HS-5 (cell line): ENCODE data around the gene RPH3AL.

ENCODE experiments used
- DNase-seq: peaks from one replicate; pipeline ENCODE4 v3.0.0-alpha.2; 2012; ENCODE audit warnings: low read depth

Gene RPH3AL

DNA sequence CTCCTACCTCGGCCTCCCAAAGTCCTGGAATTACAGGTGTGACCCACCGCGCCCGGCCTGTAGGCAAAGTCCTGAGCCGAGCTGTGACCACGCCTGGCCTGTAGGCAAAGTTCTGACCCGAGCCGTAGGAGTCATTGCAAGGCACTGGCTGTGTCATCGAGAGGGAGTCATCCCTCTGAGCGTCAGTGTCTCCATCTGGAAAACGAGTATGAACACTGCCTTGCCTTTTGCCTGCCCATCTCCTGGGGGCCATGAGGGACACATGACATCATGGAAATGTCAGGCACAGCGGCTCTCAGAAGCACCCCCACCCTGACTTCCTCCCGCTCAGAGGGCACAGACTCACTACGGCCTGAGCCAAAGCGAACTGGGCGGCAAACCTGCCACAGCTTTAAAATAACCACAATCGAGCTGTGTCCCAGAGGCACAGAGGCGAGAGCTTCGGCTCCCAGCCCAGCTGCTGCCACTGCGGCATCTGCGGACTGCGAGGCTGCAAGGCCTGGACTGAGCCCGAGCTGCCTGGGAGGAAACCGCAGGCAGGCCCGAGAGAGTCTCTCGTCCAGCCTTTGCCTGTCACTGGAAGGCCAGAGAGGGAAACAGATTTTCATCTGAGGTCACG lies 50.8 kb downstream of the RPH3AL start:
- no peak for DNase-seq

DNA sequence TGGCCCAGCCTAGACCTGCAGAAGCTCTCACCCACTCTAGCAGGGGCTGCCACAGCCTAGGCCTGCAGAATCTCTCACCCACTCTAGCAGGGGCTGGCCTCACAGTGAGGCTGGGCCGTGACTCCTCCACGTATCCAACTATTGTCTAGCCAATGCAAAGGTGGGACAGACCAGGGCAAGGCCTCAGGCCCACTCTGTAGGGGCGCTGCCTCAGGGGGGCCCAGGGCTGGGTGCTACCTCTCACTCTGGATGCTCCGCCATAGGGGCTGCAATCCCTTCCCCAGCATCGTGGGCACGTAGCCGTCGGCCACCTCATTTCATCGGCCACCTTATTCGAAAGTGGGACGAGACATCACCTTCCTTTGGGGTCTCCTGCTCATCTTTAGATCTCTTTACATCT lies 51.7 kb downstream of the RPH3AL start:
- no peak for DNase-seq

DNA sequence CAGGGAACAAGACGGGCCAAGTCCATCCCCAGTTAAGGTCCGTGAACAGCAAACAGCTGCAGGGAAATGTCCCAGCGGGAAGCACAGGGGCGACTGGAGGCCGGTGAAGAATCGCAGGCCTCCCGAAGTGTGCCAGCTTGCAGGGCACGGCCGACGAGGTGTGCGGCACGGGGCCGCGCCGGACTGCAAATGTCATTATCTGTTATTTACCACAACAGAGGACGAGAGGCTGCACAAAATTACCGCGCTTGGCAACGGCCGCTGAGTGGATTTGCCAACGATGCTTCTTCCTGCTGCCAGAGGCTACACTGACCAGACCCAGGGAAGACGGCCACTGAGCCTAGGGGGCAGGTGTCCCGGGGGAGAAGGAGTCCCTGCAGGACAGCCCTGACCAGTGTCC lies 53.1 kb downstream of the RPH3AL start:
- DNase-seq = no peak

DNA sequence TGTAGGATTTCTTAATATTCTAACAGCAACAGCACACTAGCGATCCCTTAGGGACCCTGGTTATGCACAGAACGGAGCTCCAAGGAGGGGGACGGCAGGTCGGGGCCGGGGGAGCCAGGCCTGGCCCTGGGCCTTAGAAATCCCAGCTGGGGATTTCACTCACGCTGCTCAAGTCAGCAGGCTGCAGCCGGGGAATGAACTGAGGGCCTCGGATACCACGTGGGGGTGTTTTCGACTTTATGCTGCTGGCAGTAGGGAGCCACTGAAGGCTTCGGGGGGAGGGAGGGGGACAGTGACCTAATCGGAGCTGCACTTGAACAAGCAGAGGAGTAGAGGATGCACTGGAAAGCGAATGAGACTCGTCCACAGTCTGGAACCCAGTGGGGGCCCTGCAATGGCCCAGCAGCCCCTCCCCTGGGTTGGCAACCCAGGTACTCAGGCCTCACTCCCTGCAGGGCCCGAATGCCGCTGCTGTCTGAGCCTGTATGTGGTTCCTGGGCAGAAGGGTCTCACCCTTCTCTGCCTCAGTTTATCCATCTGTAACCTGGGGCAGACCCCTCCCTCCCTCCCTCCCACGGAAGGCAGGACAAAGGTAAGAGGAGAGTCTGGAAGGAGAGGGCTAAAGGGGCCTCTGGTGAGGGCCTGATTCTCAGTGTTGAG lies 53.7 kb downstream of the RPH3AL start:
- no peak for DNase-seq

DNA sequence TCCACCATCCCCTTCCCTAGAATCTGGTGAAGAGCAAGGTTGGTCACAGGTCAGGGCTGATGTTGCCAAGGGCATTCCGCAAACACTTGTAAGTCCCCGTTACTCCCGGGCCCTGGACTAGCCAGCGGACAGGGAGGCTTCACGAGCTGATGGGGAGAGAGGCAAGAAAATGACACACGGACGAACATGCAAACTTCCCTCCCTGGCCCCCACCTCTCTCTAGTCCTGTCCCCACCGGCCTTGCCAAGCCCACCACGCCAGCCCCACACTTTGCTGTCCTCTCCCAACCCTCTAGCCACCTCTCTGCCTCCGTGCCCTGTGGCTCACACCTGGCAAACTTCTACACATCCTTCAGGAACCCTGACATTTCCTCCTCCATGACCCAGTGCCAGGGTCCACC lies 54.8 kb downstream of the RPH3AL start:
- DNase-seq = no peak

DNA sequence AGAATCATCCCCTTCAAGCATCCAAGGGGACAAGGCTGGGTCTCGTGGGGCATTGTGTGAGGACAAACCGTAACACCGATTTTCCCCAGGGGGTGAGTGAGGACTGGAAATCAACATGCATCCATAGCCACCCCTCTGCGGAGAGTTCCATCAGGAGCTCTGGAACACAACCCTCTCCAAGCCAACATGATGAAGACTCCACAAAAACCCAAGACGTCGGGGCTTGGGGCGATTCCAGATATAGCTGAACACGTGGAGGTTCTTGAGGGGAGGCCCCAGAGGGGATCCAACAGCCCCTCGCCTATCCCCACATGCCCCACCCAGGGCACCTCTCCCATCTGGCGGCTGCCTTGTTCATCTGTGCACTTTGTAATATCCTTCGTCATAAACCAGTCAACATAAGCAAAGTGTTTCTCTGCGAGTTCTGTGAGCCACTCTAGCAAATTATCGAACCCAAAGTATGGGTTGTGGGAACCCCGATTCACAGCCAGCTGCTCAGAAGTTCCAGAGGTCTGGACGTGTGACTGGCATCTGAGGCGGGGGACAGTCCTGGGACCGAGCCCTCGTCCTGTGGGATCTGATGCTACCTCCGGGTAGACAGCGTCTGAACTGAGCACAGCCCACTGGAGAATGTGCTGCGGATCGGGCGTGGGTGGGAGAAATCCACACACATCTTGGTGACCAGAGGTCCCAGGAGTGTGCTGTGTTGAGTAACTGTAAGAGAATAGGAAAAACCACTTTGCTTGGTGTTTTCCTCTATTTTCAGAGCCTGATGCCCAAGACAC lies 55.5 kb downstream of the RPH3AL start:
- DNase-seq = no peak

DNA sequence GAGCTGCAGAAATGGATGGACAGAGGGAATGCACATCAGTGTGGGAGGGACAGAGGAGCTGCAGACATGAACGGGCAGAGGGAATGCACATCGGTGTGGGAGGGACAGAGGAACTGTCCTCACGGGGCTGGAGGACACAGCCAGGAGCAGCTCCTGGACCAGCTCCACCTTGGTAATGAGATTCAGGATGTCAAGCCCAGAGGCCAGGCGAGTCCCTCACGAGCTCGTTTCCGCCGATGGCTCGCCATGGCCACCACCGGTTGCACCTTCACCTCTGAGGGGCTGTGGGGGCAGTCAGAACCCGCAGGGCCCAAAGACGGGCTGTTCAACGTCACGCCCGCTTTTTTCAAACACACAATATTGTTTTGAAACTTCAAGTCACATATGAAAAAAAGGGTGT lies 56.2 kb downstream of the RPH3AL start:
- DNase-seq = no peak

DNA sequence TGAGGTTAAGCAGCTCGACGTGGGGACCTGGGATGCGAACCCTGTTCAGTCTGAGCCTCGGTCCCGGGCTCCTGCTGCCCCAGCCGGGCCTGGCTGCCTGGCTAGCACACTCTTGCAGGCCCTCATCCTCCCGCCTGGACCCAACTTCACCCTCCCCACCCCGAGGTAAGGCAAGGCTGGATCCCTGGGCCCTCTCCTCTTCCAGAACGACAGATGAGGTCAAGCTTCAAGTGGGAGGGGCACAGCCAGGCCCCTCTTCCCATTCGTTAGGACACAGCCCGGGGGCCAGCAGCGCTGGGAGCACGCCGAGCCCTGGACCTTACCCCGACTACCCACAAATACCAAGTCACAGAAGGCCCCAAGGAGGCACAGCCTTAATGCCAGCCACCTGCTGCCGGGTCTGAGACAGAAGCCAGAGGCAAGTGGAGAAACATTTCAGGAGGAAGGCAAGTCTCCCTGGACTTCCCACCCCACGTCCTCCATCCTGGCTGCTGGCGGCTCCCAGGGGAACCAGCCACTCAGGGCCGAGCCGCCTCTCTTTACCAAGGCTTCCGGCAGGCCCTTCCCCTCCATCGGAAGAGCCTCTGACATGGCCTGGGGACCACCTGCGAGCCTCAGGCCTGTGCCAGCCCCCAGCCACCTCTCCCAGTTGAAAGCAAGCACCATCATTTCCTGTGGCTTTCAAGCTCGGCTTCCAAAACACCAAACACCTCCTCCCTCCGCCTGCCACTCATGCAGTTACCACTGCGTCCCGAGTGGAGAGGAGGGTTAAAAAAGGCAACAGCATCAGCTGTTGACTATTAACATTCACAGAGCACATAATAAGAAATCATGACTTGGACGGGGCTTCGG lies 59.9 kb downstream of the RPH3AL start:
- DNase-seq = no peak

DNA sequence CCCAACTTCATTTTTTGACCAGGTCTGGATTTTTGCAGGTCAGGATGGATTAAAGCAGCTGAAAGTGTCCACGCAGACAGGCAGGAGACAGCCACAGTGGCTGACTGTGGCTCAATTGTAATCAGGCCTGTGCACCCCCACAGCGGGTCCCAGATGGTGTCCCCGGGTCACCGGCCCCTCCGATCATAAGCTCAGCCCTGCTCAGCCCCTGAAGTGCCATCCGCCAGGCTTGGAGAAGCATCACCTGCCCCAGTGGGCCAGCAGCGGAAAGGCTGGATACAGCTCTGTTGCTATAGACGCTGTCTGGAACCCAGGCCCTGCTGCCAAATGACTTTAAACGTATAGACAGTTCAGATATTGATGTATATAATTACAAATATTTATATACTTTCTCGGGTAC lies 60.6 kb downstream of the RPH3AL start:
- no peak for DNase-seq

DNA sequence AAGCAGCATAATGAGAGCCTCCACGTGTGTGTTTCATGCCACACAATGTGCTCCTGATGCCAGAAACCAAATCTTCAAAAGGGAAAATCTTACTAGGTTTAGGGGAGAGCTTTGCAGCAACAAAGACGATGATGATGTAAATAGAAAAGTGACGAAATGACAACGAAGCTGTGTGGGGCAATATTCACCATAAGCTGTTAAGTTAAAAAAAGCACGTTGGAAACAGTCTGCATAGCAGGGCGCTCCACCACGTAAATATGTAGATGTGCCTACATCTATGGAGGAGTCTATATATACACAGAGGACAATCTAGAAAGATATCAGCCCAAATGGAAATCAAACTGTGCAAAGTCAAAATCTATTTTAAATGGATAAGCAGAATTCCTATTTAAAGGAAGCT lies 61.0 kb downstream of the RPH3AL start:
- no peak for DNase-seq

DNA sequence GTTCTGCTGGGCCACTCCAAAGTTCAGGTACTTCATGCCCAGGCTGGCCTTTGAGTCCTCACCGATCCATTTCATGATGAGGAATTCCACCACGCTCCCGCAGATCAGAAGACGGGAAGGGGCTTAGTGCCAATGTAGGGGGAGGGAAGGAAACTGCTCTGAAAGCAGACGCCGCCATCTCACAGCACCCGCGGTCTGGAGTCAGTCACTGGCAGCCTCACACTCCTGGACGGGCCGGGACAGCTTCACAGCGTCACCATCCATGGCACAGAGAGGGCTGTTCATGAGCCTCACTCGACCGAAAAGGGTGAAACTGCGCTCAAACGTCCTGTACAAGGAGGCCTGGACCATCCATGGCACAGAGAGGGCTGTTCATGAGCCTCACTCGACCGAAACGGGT lies 62.0 kb downstream of the RPH3AL start:
- no peak for DNase-seq

DNA sequence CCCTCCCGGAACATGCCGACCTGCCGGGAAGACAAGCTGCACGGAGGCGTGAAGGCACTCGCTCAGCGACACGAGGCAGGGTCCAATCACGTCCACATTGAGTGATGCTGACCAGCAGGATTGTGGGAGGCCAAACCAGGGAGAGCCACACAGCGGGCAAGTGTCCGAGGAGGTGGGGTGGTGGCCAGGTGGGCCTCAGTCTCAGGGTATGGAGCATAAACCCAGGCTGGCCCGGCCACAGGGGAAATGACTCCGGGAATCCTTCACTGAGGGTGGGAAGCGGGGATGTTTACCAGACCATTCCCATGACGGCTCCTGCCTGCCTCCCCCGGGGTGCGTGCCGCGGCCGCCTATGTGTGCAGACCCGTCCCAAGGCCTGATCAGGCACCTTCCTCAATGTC lies 62.5 kb downstream of the RPH3AL start:
- DNase-seq = no peak

DNA sequence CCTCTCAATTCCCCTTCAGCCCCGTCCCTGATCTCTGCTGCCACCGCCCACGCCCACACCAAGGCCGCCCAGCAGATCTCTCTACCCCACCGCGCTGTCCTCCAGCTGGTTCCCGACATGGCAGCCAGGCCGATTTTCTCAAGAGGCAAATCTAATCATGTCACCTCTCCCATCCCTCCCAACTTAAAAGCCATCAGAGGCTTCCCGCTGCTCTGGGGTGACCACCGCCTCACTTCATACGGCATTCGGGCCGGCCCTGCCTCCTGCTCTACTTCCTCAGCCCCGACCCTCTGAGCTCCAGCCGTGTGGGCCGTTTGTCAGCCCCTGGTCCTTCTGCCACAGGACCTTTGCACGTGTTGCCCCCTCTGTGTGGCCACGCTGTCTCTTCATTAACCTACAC lies 63.2 kb downstream of the RPH3AL start:
- DNase-seq = no peak

DNA sequence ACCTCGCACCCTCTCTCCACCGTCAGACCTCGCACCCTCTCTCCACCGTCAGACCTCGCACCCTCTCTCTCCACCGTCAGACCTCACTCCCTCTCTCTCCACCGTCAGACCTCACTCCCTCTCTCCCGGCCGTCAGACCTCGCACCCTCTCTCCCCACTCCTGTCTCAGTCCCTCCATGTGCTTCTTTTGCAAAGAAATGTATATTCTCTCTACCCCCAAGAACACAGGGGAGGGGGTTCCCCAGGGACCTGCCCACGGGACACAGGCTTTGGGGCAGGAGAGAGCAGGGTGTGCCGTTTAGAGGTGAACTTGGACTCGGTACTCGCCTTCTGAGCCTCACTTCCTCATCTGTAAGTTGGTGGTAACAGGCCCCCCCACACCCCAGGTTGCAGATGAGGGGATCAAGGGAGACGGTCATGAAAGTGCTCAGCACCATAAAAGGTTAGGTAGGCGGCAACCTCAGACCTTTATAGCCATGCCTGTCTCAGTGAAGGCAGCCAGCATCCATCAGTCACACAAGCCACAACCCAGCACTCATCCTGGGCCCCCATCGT lies 63.7 kb downstream of the RPH3AL start:
- no peak for DNase-seq

DNA sequence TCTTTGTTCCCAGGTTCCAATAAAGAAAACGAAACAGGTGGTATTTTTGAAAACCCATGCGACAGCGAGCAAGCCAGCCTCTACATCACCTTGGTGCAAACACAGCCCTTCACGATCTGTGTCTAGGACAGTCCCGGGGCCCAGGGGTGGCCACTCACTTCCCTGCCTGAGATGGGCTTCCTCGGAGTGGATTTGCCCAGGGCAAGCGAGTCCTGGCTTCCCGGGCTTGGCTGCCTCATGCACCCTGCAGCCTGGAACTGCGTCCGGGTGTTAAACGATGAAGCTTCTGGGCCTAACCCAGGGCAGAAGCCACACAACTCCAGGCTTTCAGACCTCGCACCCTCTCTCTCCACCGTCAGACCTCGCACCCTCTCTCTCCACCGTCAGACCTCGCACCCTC lies 66.0 kb downstream of the RPH3AL start:
- no peak for DNase-seq

DNA sequence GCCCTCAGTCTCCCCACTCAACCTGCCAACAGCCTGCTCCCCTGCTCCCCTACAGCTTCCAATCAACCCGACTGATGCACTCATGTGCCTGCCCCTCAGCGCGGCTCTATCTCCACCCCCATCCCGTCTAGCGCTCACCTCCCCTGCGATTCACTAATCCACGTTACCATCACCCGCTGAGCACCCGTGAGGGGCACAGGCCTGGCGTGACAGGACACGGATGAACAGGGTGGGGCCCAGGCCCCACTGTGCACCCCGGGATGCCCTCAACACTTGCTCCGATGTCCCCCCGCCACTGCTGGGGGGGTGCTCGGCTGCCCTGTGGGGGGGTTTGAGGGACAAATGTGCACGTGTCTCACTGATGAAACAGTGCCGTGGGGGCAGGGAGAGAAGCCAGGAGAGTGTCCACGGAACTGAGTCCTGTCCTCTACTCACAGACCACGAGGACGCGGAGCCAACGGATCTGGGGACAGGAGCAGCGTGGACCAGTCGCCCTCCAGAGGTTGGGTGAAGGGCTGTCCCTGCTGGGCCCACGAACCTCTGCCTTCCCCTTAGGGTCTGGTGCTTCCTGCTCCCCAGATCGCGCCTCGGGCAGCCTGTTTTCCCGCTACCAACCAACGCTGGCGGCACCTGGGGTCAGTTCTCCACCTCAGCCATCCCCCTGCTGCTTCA lies 66.7 kb downstream of the RPH3AL start:
- no peak for DNase-seq

DNA sequence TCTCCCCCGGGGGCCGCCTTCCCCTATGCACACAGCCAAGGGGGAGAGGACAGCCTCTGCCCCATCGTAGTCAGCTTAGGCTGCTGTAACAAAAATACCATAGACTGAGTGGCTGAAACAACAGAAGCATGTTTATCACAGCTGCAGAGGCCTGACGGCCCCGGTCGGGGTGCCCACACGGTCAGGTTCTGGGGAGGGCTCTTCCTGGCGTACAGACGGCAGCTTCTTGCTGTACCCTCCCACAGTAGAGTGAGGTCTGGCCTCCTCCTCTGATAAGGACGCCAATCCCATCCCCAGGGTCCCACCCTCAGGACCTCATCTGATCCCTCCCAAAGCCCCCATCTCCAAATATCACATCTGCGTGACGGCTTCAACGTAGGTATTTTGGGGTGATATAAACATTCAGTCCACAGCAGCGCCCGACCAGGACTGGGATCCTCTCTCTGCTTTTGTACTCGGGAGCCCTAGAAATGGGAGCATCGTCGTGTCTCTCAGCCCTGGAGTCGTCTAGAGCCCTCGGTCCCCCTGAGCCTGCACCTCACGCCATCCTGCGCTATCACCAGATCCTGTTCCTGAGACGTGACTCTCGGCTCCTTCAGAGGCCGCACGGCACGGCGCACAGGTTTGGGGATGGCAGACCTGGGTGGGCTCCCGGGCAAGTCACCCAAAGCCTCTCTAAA lies 67.8 kb downstream of the RPH3AL start:
- no peak for DNase-seq

DNA sequence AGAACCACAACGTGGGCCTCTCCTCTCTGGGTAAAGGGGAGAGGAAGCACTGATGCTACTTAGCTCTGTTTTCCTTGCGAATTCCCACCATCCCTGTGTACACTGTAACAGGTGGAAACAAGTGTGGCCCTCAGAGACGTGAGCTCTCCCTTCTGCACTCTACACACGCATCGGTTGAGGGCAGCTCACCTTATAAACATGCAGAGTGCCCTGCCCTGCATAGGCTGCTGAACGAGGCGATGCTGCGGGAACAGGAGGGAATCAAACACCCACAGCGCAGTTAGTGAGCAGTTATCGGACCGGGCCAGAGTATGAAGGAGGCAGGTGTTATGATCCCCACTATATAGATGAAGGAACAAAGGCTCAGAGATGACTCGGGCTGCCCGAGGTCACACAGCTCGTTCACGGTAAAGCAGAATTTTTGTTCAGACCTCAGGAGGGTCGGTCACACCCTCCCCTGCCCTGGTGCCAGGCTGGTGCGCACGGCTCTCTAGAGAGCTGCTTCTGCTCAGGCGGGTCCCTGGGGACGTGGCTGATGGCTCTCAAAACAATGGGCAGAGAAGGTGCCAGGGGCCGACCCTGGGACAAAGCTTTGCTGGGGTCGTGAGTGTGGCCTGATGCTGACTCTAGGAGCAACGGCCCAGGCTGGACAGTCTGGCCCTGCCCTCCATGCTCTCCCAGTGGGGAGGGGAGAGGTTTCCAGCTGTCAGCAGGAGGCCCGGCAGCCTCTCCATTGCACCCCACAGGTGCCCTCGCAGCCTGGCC lies 68.5 kb downstream of the RPH3AL start:
- DNase-seq = no peak

DNA sequence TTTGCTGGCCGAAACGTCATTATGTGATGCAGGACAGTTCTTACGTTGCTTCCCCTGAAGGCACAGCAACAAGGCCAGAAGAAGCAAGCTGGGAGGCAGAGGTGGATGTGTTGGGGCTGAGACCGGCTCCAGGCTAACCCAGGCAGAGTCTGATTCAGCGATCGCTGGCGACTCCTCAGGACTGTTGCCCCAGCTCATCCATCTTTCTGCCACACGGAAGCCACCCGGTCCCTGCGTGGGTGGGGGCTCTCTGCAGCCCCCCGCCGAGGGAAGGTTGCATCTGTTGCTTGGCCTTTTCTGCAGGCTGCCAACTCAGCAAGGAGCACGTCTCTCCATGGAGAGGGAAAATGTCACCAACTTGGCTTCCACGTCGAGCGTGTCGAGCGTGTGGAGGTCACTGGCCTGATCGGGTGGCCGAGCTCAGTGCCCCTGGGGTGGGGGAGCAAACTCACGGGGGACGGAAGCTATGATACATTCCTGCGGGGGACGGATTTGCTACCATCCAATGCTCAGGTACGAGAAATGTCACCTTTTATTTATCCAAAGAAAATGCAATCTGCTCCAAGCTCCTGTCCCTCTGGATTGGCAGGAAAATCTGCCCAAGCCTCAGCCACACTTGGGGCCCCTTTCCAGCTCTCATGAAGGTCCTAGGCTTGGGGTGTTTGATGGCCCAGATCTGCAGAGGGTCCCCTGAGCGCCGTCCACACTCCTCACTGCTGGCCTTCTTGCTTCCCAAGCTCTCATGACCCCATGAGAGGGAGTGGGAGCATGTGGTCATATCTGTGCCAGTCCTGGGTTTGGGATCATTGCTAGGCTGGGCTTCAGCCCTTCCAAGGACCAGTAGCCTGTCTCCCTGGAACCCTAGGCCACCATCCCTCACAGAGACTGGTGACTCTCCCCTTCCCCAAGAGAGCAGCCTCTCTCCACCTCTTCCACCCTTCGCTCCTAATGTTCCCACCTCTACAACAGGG lies 69.4 kb downstream of the RPH3AL start:
- DNase-seq = no peak
